Osteoblast (primary cell): Measurements from ENCODE around the gene PITX1. TPM values are rescaled to one million over a fixed set of nuclear protein-coding genes. Genes with fewer than 3 reads are reported as not detected.
A peak's percentile ranks its signal among the peaks of the same experiment; 100 is the strongest.

Source experiments
- DNase-seq: peaks from one replicate; pipeline ENCODE4 v3.0.0; 2011; ENCODE audit warnings: low spot score, mixed read lengths; ENCODE audit not compliant: insufficient read length; ENCODE audit errors: missing footprints
- H2AFZ ChIP-seq: 2 replicates; pipeline ENCODE4 v1.6.0; 2011; ENCODE audit warnings: mild to moderate bottlenecking, low read length
- H3K27ac ChIP-seq: 2 replicates; pipeline ENCODE4 v1.5.1; 2011; ENCODE audit warnings: mild to moderate bottlenecking, low read depth, low read length, moderate library complexity
- H3K27me3 ChIP-seq: 2 replicates; pipeline ENCODE4 v1.6.0; 2012; ENCODE audit warnings: mild to moderate bottlenecking, control low read depth, inconsistent platforms, low read length, moderate library complexity; ENCODE audit not compliant: insufficient read depth
- H3K36me3 ChIP-seq: 2 replicates; pipeline ENCODE4 v1.5.1; 2011; ENCODE audit warnings: mild to moderate bottlenecking, low read length, control low read depth, moderate library complexity; ENCODE audit not compliant: insufficient read depth
- H3K4me1 ChIP-seq: 2 replicates; pipeline ENCODE4 v1.5.1; 2011; ENCODE audit warnings: mild to moderate bottlenecking, low read length, control low read depth, moderate library complexity; ENCODE audit not compliant: insufficient read depth
- H3K4me2 ChIP-seq: 2 replicates; pipeline ENCODE4 v1.6.0; 2011; ENCODE audit warnings: mild to moderate bottlenecking, low read length; ENCODE audit not compliant: insufficient read depth
- H3K4me3 ChIP-seq: fragments of 200-600 bp; sonication (generic); 3 replicates; pipeline ENCODE4 v1.5.1; 2012; ENCODE audit warnings: mild to moderate bottlenecking, low read length, inconsistent platforms; ENCODE audit not compliant: insufficient read depth
- H3K79me2 ChIP-seq: 2 replicates; pipeline ENCODE4 v1.6.0; 2012; ENCODE audit warnings: mild to moderate bottlenecking, low read length, control low read depth, inconsistent platforms; ENCODE audit not compliant: insufficient read depth
- H3K9me3 ChIP-seq: 2 replicates; pipeline ENCODE4 v1.5.1; 2011; ENCODE audit warnings: low read depth, low read length, control low read depth
- H4K20me1 ChIP-seq: 2 replicates; pipeline ENCODE4 v1.6.0; 2012; ENCODE audit warnings: mild to moderate bottlenecking, low read length, control low read depth; ENCODE audit not compliant: insufficient read depth
- CTCF ChIP-seq: IDR thresholded peaks from 2 replicates; pipeline ENCODE4 v1.5.1; 2011; ENCODE audit warnings: mild to moderate bottlenecking, low read depth, low read length, moderate library complexity; ENCODE audit errors: extremely low read depth
- total RNA-seq: library from RNA; depleted of rRNA; stranded (reverse); fragments of >200 nt; gene quantifications from 2 replicates; pipeline ENCODE4 v1.2.3, GENCODE V29; 2012

Gene PITX1
- total RNA-seq, 1 donor: 9.8 TPM

- no peaks in the 10 kb centered on the region for H3K36me3 ChIP-seq
- H3K4me1 ChIP-seq: no peaks in the 10 kb centered on the region
- no peak overlapping the region for H3K27ac ChIP-seq
- no peaks in the 10 kb centered on the region for H3K27me3 ChIP-seq
- DNase-seq: peak; percentile 61
- H3K4me3 ChIP-seq: no peak overlapping the region
- no peak overlapping the region for H3K4me2 ChIP-seq
- H3K9me3 ChIP-seq: no peaks in the 10 kb centered on the region
- H2AFZ ChIP-seq: no peak overlapping the region
- H4K20me1 ChIP-seq: no peaks in the 10 kb centered on the region
- H3K79me2 ChIP-seq: no peaks in the 10 kb centered on the region
- TF ChIP-seq CTCF: no peak
Observed at GRCh38 chr5:135063056-135063445, 29.0 kb upstream of the PITX1 start.

GRCh38 chr5:135062216-135063055, 28.4 kb upstream of the PITX1 start:
- no peak overlapping the region for H2AFZ ChIP-seq
- H3K4me3 ChIP-seq: no peak overlapping the region
- H3K9me3 ChIP-seq: no peaks in the 10 kb centered on the region
- no peak overlapping the region for H3K27ac ChIP-seq
- peak; percentile 57 for DNase-seq
- H4K20me1 ChIP-seq: no peaks in the 10 kb centered on the region
- H3K4me1 ChIP-seq: no peaks in the 10 kb centered on the region
- no peaks in the 10 kb centered on the region for H3K27me3 ChIP-seq
- no peaks in the 10 kb centered on the region for H3K79me2 ChIP-seq
- H3K4me2 ChIP-seq: no peak overlapping the region
- TF ChIP-seq CTCF: no peak
- H3K36me3 ChIP-seq: no peaks in the 10 kb centered on the region

- Histone ChIP-seq H3K79me2 (no peaks in the 10 kb centered on the region), H3K36me3 (no peaks in the 10 kb centered on the region), H3K4me3 (no peak overlapping the region), H3K4me1 (no peaks in the 10 kb centered on the region), H2AFZ (no peak overlapping the region), H4K20me1 (no peaks in the 10 kb centered on the region), H3K27me3 (no peaks in the 10 kb centered on the region), H3K9me3 (no peaks in the 10 kb centered on the region), H3K4me2 (no peak overlapping the region), H3K27ac (no peak overlapping the region)
- no peak for TF ChIP-seq CTCF
- peak; percentile 26 for DNase-seq
Observed at GRCh38 chr5:135061001-135061400, 27.0 kb upstream of the PITX1 start.

- peak; percentile 36 for DNase-seq
Observed at GRCh38 chr5:135060021-135060420, 26.0 kb upstream of the PITX1 start.

More at GRCh38 chr5:135060021-135060420, 26.0 kb upstream of the PITX1 start:
- Histone ChIP-seq H3K4me3 (no peak overlapping the region), H3K4me2 (no peak overlapping the region), H3K36me3 (no peaks in the 10 kb centered on the region), H3K27me3 (no peaks in the 10 kb centered on the region), H3K27ac (no peak overlapping the region), H3K4me1 (no peaks in the 10 kb centered on the region), H4K20me1 (no peaks in the 10 kb centered on the region), H2AFZ (no peak overlapping the region), H3K79me2 (no peaks in the 10 kb centered on the region), H3K9me3 (no peaks in the 10 kb centered on the region)
- no peak for TF ChIP-seq CTCF
